ENCODE measurements around the gene ZNF512B.
A peak's percentile ranks its signal among the peaks of the same experiment; 100 is the strongest.

Gene ZNF512B

DNA sequence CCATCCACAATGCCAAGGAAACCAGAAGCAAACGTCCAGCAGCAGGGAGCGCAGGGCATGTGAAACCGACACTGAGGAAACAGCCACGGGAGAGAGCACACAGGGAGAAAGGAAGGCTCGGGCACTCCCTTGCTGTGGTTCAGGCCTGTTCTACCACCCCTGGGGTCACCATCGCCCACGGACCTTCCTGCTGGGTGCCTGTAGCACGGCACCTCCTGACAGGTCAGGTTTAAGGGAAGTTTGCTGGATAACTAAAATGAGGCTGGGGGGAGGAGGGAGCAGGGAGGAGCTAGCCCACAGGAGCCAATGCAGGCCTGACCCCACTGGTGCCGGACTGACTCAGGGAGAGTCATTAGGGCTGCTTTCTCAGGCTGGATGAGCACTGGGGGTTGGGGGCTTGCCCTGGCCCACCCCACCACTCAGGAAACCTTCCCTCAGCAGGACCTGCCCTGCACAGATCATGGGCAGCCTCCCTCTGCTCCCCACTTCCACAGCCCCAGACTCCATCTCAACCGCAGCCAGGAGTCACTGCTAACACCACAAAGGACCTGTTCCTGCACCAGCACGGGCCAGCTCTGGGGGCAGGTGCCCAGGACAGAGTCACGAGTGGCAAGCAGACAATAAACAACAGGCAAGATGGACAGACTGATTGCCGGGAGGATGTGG is 15.8 kb downstream of the ZNF512B start:
- H3K27me3 Mint-ChIP-seq = peaks cover 2% of the 10 kb centered on the region
- H3K27ac Mint-ChIP-seq = peak overlapping the region; percentile 41
- no peaks in the 10 kb centered on the region for H3K9me3 Mint-ChIP-seq
- peaks cover 73% of the 10 kb centered on the region for H3K4me1 Mint-ChIP-seq (ENCODE audit: low read depth)
- peak overlapping the region; percentile 57 for H3K4me3 Mint-ChIP-seq
- H3K36me3 Mint-ChIP-seq (ENCODE audit: low read depth) = peaks cover 59% of the 10 kb centered on the region
- intact Hi-C loops (cut with micrococcal nuclease) = no loop called here

DNA sequence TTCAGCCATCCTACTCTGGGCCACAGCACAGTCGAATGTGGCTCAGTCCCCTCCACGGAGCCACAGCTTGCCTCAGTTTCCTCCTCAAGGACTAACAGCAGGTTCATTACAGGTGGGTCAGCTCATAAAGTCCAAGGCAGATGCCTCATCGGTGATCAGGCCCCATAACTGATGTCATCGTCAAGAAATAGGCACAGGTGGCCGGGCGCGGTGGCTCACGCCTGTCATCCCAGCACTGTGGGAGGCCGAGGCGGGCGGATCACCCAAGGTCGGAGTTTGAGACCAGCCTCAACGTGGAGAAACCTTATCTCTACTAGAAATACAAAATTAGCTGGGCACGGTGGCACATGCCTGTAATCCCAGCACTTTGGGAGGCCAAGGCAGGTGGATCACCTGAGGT is 17.0 kb downstream of the ZNF512B start:
- Mint-ChIP-seq H3K4me3 (no peak overlapping the region), H3K9me3 (no peaks in the 10 kb centered on the region), H3K4me1 (ENCODE audit: low read depth) (peaks cover 79% of the 10 kb centered on the region), H3K27me3 (peaks cover under 1% of the 10 kb centered on the region), H3K27ac (no peak overlapping the region), H3K36me3 (ENCODE audit: low read depth) (peaks cover 64% of the 10 kb centered on the region)
- intact Hi-C loops (cut with micrococcal nuclease) = no loop called here

DNA sequence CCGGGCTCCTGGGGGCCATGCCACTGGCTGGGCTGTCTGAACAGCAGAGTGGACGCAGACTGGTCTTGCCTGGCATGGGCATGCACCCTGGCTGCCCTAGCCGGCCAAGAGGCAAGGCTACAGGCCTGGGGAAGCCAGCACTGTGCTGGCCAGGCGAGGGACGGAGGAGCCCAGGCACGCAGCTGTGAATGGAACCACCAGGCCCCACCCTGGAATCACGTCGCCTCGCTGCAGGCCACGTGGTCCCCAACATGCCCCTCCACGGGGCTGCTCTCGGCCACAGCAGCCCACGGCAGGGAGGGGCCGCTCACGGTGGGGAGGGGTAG is 17.6 kb downstream of the ZNF512B start:
- intact Hi-C loops (cut with micrococcal nuclease) = no loop called here
- Mint-ChIP-seq H3K36me3 (ENCODE audit: low read depth) (peaks cover 70% of the 10 kb centered on the region), H3K4me1 (ENCODE audit: low read depth) (peaks cover 79% of the 10 kb centered on the region), H3K9me3 (no peaks in the 10 kb centered on the region), H3K27me3 (no peaks in the 10 kb centered on the region), H3K4me3 (no peak overlapping the region), H3K27ac (no peak overlapping the region)

DNA sequence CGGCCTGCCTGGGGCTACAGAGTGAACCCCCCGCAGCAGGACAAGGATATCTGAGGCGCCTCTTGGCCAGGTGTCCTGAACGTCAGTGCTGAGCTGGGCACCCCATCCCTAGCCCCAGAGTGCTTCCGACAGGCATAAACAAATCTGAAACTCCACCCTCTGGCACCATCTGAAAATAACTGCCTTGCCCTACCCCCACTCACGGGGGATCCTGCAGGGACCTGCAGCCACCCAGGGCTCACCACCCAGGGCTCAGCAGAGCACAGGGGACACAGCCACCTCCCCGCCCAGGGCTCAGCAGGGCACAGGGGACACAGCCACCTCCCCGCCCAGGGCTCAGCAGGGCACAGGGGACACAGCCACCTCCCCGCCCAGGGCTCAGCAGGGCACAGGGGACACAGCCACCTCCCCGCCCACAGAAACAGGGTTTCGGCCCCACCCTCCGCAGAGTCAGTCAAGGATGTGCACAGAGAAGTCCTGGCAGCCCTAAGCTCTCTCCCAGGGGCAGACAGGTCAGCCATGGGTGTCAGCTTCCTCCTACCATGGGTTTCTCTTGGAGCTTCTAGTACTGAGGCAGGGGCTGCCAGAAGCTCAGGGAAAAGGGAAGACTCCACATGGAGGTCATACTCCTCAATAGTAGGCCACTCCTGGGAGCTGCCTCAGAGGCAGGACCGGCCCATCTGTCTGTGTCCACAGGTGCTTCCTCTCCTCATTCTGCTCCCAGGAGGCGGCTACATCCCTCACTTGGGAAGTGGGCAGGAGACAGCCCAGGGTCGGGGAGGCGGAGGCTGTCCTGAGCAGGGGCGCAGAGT is 18.1 kb downstream of the ZNF512B start:
- no peaks in the 10 kb centered on the region for H3K9me3 Mint-ChIP-seq
- no peak overlapping the region for H3K4me3 Mint-ChIP-seq
- peaks cover 75% of the 10 kb centered on the region for H3K36me3 Mint-ChIP-seq (ENCODE audit: low read depth)
- H3K27ac Mint-ChIP-seq = no peak overlapping the region
- H3K4me1 Mint-ChIP-seq (ENCODE audit: low read depth) = peaks cover 81% of the 10 kb centered on the region
- H3K27me3 Mint-ChIP-seq = no peaks in the 10 kb centered on the region
- intact Hi-C loops (cut with micrococcal nuclease) = no loop called here

DNA sequence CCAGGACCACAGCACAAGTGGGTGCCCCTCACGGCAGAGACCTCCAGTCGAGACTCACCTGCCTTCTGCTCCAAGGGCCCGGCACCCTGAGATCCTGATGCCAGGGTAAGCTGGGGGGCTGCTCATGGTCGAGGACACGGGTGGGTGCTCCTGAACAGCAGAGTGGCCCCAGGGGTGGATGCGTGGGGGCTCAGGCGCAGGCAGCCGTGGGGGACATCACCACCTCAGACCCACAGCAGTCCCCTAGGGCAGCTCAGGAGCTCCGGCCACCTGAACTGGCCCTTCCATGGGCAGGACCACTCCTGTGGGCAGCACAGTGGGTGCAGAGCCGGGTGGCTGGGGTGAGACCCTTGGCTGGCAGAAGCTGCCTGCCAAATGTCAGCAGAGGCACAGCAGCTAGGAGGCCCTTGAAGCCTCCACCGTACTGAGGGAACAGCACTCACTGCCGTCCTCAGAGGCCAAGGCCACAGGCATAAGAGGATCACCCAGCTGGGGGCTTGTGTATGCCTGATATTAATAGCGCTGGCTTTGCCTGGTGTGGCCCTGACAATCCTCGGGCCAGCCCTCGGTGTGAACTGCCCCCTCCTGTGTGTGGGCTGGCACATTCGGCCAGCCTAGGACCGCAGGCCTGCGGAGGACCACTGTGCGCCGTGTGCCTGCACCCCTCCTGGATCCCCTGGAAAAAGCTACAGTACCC is 18.9 kb downstream of the ZNF512B start:
- intact Hi-C loops (cut with micrococcal nuclease) = no loop called here
- no peak overlapping the region for H3K4me3 Mint-ChIP-seq
- H3K27ac Mint-ChIP-seq = no peak overlapping the region
- H3K36me3 Mint-ChIP-seq (ENCODE audit: low read depth) = peaks cover 79% of the 10 kb centered on the region
- H3K9me3 Mint-ChIP-seq = no peaks in the 10 kb centered on the region
- H3K4me1 Mint-ChIP-seq (ENCODE audit: low read depth) = peaks cover 81% of the 10 kb centered on the region
- no peaks in the 10 kb centered on the region for H3K27me3 Mint-ChIP-seq

GRCh38 chr20:63947638-63948456 is 21.9 kb downstream of the ZNF512B start:
- intact Hi-C loops (cut with micrococcal nuclease) = no loop called here
- Mint-ChIP-seq H3K4me1 (ENCODE audit: low read depth) (peaks cover 71% of the 10 kb centered on the region), H3K36me3 (ENCODE audit: low read depth) (peaks cover 83% of the 10 kb centered on the region), H3K27ac (peak overlapping the region; percentile 37), H3K9me3 (no peaks in the 10 kb centered on the region), H3K4me3 (peak overlapping the region; percentile 28), H3K27me3 (no peaks in the 10 kb centered on the region)

- Mint-ChIP-seq H3K4me1 (ENCODE audit: low read depth) (peaks cover 73% of the 10 kb centered on the region), H3K27me3 (no peaks in the 10 kb centered on the region)
These were observed 22.6 kb downstream of the ZNF512B start for GRCh38 chr20:63946986-63947637.

GRCh38 chr20:63945921-63946920 is 23.5 kb downstream of the ZNF512B start:
- intact Hi-C loops (cut with micrococcal nuclease) = no loop called here
- Mint-ChIP-seq H3K9me3 (no peaks in the 10 kb centered on the region), H3K27ac (peak overlapping the region; percentile 26), H3K4me3 (no peak overlapping the region), H3K27me3 (no peaks in the 10 kb centered on the region), H3K36me3 (ENCODE audit: low read depth) (peaks cover 88% of the 10 kb centered on the region), H3K4me1 (ENCODE audit: low read depth) (peaks cover 71% of the 10 kb centered on the region)

More at GRCh38 chr20:63946986-63947637, 22.6 kb downstream of the ZNF512B start:
- Mint-ChIP-seq H3K36me3 (ENCODE audit: low read depth) (peaks cover 83% of the 10 kb centered on the region), H3K27ac (peak overlapping the region; percentile 26), H3K9me3 (no peaks in the 10 kb centered on the region), H3K4me3 (no peak overlapping the region)
- intact Hi-C loops (cut with micrococcal nuclease) = no loop called here

- peaks cover 90% of the 10 kb centered on the region for H3K36me3 Mint-ChIP-seq (ENCODE audit: low read depth)
- H3K4me1 Mint-ChIP-seq (ENCODE audit: low read depth) = peaks cover 73% of the 10 kb centered on the region
- H3K9me3 Mint-ChIP-seq = no peaks in the 10 kb centered on the region
- no peak overlapping the region for H3K27ac Mint-ChIP-seq
- intact Hi-C loops (cut with micrococcal nuclease) = no loop called here
- no peak overlapping the region for H3K4me3 Mint-ChIP-seq
- no peaks in the 10 kb centered on the region for H3K27me3 Mint-ChIP-seq
These were observed 24.6 kb downstream of the ZNF512B start for GRCh38 chr20:63945031-63945658.

DNA sequence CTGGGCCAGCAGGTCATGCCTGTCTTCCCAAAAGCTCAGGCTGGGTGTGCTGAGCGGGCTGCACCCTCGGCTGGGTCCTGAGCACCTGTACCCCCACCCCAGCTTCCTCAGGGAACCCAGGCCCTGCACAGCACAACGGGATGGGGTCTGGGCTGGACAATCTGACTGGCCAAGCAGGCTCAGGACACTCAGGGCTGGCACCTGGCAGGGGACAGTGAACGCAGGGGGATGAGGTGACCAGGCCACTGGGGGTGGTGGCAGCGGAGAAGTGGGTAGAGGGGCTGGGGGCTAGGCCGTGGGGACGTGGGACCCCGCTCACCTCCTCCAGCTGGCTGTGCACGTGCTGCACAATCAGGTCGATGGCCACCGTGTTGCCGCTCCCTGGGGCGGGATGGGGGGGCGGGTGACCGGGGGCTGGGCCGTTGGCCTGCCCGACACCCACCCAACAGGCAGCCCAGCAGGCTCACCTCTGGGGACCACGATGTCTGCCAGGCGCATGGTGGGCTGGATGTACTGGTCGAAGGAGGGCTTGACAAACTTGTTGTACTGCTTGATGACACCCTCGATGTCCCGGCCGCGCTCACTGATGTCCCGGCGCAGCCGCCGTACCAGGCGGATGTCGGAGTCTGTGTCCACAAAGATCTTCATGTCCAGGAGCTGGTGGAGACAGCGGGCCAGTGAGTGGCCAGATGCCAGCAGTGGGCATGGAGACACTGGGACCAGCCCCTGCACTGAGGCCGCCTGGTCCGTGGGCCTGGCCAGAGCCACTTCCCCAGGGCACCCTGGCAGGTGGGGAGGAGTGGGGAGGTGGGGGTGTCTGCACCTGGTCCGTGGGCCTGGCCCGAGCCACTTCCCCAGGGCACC is 25.4 kb downstream of the ZNF512B start:
- intact Hi-C loops (cut with micrococcal nuclease) = no loop called here
- Mint-ChIP-seq H3K4me3 (no peak overlapping the region), H3K27ac (no peak overlapping the region), H3K9me3 (no peaks in the 10 kb centered on the region), H3K36me3 (ENCODE audit: low read depth) (peaks cover 92% of the 10 kb centered on the region), H3K4me1 (ENCODE audit: low read depth) (peaks cover 67% of the 10 kb centered on the region), H3K27me3 (no peaks in the 10 kb centered on the region)

- Mint-ChIP-seq H3K27ac (no peak overlapping the region), H3K9me3 (no peaks in the 10 kb centered on the region), H3K27me3 (no peaks in the 10 kb centered on the region), H3K36me3 (ENCODE audit: low read depth) (peaks cover 97% of the 10 kb centered on the region), H3K4me3 (no peak overlapping the region), H3K4me1 (ENCODE audit: low read depth) (peaks cover 66% of the 10 kb centered on the region)
- intact Hi-C loops (cut with micrococcal nuclease) = no loop called here
These were observed 26.0 kb downstream of the ZNF512B start for GRCh38 chr20:63943808-63944077.

Measured in dendritic cell treated with granulocyte-macrophage colony-stimulating factor and Interleukin-4, amounts not matched to agents 40 ng/mL and 50 ng/mL, for 4 days (primary cell).